ENCODE data around the gene AURKB. TPM values are rescaled to one million over a fixed set of nuclear protein-coding genes. Genes with fewer than 3 reads are reported as not detected.

AURKB gene
- total and polyA plus RNA-seq, 2 of the 13 experiments (the other 11 are each of a cell fraction or from before 2014, with no cell fraction given) = 29.5 to 75.3 TPM

DNA sequence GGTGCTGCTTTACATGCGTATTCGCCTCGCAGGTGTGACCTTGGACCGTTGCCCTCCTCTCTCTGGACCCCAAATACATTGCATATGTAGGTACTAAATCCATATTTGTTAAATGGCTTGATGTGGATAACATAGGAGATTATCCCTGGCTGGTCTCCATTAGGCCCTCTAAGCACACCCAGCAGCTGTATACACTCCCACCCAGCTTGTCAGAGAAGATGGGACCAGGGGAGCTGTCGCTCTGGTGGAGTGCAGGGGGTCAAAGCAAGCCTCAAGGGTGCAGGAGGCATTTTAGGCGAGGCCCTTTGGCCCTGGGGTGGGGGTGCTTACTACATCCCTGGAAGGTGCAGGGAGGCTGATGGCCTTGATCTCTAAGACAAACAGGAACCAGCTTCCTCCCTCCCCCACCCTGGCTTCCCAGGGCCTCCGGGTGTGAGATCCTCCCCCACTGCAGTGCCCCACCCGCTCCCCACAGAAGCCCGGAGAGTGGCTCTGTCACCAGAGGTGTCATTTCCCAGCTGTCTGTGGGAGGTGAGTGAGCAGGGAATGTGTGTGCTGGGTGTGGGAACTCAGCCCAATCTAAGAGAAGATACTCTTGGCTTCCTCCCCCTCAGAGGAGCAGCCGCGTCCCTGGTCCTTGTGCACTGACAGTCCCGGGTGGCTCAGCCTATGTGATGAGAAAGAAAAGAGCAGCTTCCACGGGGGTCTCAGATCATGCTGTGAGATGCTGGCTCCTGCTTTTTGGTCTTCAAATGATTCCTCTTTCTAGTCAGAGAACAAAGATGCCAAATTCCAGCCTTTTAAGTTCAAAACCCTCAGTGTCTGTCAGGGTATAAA, 46.2 kb downstream of the AURKB start (continued):
- TF ChIP-seq, protein P1, sequence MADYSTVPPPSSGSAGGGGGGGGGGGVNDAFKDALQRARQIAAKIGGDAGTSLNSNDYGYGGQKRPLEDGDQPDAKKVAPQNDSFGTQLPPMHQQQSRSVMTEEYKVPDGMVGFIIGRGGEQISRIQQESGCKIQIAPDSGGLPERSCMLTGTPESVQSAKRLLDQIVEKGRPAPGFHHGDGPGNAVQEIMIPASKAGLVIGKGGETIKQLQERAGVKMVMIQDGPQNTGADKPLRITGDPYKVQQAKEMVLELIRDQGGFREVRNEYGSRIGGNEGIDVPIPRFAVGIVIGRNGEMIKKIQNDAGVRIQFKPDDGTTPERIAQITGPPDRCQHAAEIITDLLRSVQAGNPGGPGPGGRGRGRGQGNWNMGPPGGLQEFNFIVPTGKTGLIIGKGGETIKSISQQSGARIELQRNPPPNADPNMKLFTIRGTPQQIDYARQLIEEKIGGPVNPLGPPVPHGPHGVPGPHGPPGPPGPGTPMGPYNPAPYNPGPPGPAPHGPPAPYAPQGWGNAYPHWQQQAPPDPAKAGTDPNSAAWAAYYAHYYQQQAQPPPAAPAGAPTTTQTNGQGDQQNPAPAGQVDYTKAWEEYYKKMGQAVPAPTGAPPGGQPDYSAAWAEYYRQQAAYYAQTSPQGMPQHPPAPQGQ (CRISPR knock-in tag; IDR thresholded peaks at IDR 0.05; ENCODE audit: borderline replicate concordance) = no peak
- TF ChIP-seq, protein P2, sequence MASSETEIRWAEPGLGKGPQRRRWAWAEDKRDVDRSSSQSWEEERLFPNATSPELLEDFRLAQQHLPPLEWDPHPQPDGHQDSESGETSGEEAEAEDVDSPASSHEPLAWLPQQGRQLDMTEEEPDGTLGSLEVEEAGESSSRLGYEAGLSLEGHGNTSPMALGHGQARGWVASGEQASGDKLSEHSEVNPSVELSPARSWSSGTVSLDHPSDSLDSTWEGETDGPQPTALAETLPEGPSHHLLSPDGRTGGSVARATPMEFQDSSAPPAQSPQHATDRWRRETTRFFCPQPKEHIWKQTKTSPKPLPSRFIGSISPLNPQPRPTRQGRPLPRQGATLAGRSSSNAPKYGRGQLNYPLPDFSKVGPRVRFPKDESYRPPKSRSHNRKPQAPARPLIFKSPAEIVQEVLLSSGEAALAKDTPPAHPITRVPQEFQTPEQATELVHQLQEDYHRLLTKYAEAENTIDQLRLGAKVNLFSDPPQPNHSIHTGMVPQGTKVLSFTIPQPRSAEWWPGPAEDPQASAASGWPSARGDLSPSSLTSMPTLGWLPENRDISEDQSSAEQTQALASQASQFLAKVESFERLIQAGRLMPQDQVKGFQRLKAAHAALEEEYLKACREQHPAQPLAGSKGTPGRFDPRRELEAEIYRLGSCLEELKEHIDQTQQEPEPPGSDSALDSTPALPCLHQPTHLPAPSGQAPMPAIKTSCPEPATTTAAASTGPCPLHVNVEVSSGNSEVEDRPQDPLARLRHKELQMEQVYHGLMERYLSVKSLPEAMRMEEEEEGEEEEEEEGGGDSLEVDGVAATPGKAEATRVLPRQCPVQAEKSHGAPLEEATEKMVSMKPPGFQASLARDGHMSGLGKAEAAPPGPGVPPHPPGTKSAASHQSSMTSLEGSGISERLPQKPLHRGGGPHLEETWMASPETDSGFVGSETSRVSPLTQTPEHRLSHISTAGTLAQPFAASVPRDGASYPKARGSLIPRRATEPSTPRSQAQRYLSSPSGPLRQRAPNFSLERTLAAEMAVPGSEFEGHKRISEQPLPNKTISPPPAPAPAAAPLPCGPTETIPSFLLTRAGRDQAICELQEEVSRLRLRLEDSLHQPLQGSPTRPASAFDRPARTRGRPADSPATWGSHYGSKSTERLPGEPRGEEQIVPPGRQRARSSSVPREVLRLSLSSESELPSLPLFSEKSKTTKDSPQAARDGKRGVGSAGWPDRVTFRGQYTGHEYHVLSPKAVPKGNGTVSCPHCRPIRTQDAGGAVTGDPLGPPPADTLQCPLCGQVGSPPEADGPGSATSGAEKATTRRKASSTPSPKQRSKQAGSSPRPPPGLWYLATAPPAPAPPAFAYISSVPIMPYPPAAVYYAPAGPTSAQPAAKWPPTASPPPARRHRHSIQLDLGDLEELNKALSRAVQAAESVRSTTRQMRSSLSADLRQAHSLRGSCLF (CRISPR knock-in tag; IDR thresholded peaks at IDR 0.05; ENCODE audit: borderline replicate concordance) = no peak
- TF ChIP-seq ZNF670 (CRISPR knock-in tag; IDR thresholded peaks at IDR 0.05; ENCODE audit: borderline replicate concordance) (peak; percentile 59; the same call in 1 of the 2 replicates), ATF1 (CRISPR knock-in tag; IDR thresholded peaks at IDR 0.05) (no peak), ZNF549 (CRISPR knock-in tag; IDR thresholded peaks at IDR 0.05) (no peak), PRPF4 (IDR thresholded peaks at IDR 0.05; ENCODE audit: low read depth, low read length, poor library complexity, severe bottlenecking) (peak; percentile 48), FLYWCH1 (CRISPR knock-in tag; IDR thresholded peaks at IDR 0.05) (no peak), HOXA7 (CRISPR knock-in tag; IDR thresholded peaks at IDR 0.05) (no peak), PCBP1 (IDR thresholded peaks at IDR 0.05; ENCODE audit: borderline replicate concordance, low read depth, low read length) (no peak), WIZ (CRISPR knock-in tag; IDR thresholded peaks at IDR 0.05) (no peak), ZNF468 (CRISPR knock-in tag; IDR thresholded peaks at IDR 0.05) (no peak), ZNF557 (CRISPR knock-in tag; IDR thresholded peaks at IDR 0.05) (no peak), ZNF761 (CRISPR knock-in tag; conservative IDR thresholded peaks at IDR 0.05) (no peak), CENPX (CRISPR knock-in tag; IDR thresholded peaks at IDR 0.05) (no peak), STAT5B (CRISPR knock-in tag; IDR thresholded peaks at IDR 0.05) (no peak), XBP1 (CRISPR knock-in tag; IDR thresholded peaks at IDR 0.05) (no peak), POLR2G (IDR thresholded peaks at IDR 0.05; ENCODE audit: low read depth, low read length) (no peak)
- TF ChIP-seq, protein P3, sequence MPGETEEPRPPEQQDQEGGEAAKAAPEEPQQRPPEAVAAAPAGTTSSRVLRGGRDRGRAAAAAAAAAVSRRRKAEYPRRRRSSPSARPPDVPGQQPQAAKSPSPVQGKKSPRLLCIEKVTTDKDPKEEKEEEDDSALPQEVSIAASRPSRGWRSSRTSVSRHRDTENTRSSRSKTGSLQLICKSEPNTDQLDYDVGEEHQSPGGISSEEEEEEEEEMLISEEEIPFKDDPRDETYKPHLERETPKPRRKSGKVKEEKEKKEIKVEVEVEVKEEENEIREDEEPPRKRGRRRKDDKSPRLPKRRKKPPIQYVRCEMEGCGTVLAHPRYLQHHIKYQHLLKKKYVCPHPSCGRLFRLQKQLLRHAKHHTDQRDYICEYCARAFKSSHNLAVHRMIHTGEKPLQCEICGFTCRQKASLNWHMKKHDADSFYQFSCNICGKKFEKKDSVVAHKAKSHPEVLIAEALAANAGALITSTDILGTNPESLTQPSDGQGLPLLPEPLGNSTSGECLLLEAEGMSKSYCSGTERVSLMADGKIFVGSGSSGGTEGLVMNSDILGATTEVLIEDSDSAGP (CRISPR knock-in tag; IDR thresholded peaks at IDR 0.05; ENCODE audit: borderline replicate concordance) = no peak
- TF ChIP-seq, protein P4, sequence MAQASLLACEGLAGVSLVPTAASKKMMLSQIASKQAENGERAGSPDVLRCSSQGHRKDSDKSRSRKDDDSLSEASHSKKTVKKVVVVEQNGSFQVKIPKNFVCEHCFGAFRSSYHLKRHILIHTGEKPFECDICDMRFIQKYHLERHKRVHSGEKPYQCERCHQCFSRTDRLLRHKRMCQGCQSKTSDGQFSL (CRISPR knock-in tag; IDR thresholded peaks at IDR 0.05) = peak; percentile 83; the same call in 1 of the 2 replicates

Data from HepG2 (cell line).